Measurements from ENCODE around the gene DFFB.

The DFFB gene

GRCh38 chr1:3865606-3866160 is 8.4 kb downstream of the DFFB start:
- H3K27me3 ChIP-seq (ENCODE audit: insufficient read depth, low read length): no peaks in the 10 kb centered on the region
- H3K4me1 ChIP-seq (ENCODE audit: insufficient read depth, low read length): no peaks in the 10 kb centered on the region
- peaks cover 10% of the 10 kb centered on the region for H3K36me3 ChIP-seq (ENCODE audit: insufficient read depth, low read length)
- H3K4me3 ChIP-seq (ENCODE audit: low read length): no peak overlapping the region
- no peak overlapping the region for H2AFZ ChIP-seq (ENCODE audit: low read depth, low read length)
- H3K9me3 ChIP-seq (ENCODE audit: low read length): no peaks in the 10 kb centered on the region

- Histone ChIP-seq H3K9me3 (ENCODE audit: low read length) (no peaks in the 10 kb centered on the region), H2AFZ (ENCODE audit: low read depth, low read length) (no peak overlapping the region), H3K4me1 (ENCODE audit: insufficient read depth, low read length) (no peaks in the 10 kb centered on the region), H3K4me3 (ENCODE audit: low read length) (no peak overlapping the region), H3K27me3 (ENCODE audit: insufficient read depth, low read length) (no peaks in the 10 kb centered on the region), H3K36me3 (ENCODE audit: insufficient read depth, low read length) (peaks cover 19% of the 10 kb centered on the region)
Observed at GRCh38 chr1:3868464-3869006, 11.3 kb downstream of the DFFB start.

GRCh38 chr1:3869751-3870301 is 12.6 kb downstream of the DFFB start:
- Histone ChIP-seq H3K4me1 (ENCODE audit: insufficient read depth, low read length) (no peaks in the 10 kb centered on the region), H3K4me3 (ENCODE audit: low read length) (no peak overlapping the region), H2AFZ (ENCODE audit: low read depth, low read length) (no peak overlapping the region), H3K9me3 (ENCODE audit: low read length) (no peaks in the 10 kb centered on the region), H3K36me3 (ENCODE audit: insufficient read depth, low read length) (peaks cover 22% of the 10 kb centered on the region), H3K27me3 (ENCODE audit: insufficient read depth, low read length) (no peaks in the 10 kb centered on the region)

- Histone ChIP-seq H3K4me1 (ENCODE audit: insufficient read depth, low read length) (no peaks in the 10 kb centered on the region), H3K36me3 (ENCODE audit: insufficient read depth, low read length) (peaks cover 22% of the 10 kb centered on the region), H2AFZ (ENCODE audit: low read depth, low read length) (no peak overlapping the region), H3K27me3 (ENCODE audit: insufficient read depth, low read length) (no peaks in the 10 kb centered on the region), H3K4me3 (ENCODE audit: low read length) (no peak overlapping the region), H3K9me3 (ENCODE audit: low read length) (no peaks in the 10 kb centered on the region)
Observed at GRCh38 chr1:3871451-3871805, 14.2 kb downstream of the DFFB start.

GRCh38 chr1:3872546-3872945 is 15.3 kb downstream of the DFFB start:
- no peaks in the 10 kb centered on the region for H3K4me1 ChIP-seq (ENCODE audit: insufficient read depth, low read length)
- no peak overlapping the region for H2AFZ ChIP-seq (ENCODE audit: low read depth, low read length)
- H3K9me3 ChIP-seq (ENCODE audit: low read length): no peaks in the 10 kb centered on the region
- no peak overlapping the region for H3K4me3 ChIP-seq (ENCODE audit: low read length)
- H3K27me3 ChIP-seq (ENCODE audit: insufficient read depth, low read length): no peaks in the 10 kb centered on the region
- peaks cover 22% of the 10 kb centered on the region for H3K36me3 ChIP-seq (ENCODE audit: insufficient read depth, low read length)

GRCh38 chr1:3874736-3875135 is 17.5 kb downstream of the DFFB start:
- peaks cover 4% of the 10 kb centered on the region for H3K9me3 ChIP-seq (ENCODE audit: low read length)
- no peak overlapping the region for H2AFZ ChIP-seq (ENCODE audit: low read depth, low read length)
- H3K4me3 ChIP-seq (ENCODE audit: low read length): no peak overlapping the region
- H3K27me3 ChIP-seq (ENCODE audit: insufficient read depth, low read length): no peaks in the 10 kb centered on the region
- peaks cover 17% of the 10 kb centered on the region for H3K36me3 ChIP-seq (ENCODE audit: insufficient read depth, low read length)
- H3K4me1 ChIP-seq (ENCODE audit: insufficient read depth, low read length): no peaks in the 10 kb centered on the region

DNA sequence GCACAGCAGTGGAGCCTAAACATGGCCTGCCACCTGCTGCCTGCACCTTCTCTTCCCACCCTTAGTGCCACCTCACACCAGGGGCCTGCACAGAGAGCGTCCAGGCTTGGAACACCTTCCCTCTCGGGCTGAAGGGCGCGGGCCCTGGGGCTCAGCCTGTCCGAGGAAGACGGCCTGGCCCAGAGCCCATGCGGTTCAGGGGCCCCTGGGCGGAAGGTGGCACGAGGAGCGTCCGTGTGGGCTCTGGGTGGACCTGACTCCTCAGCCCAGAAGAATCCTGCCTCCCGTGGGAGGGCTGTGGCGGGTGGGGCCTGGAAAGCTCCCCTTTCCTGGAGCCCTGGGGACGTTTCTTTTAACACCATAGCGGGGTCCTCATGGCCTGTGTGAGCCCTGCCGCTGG is 19.4 kb downstream of the DFFB start:
- H3K36me3 ChIP-seq (ENCODE audit: insufficient read depth, low read length): peaks cover 10% of the 10 kb centered on the region
- H3K4me3 ChIP-seq (ENCODE audit: low read length): no peak overlapping the region
- no peaks in the 10 kb centered on the region for H3K4me1 ChIP-seq (ENCODE audit: insufficient read depth, low read length)
- no peak overlapping the region for H2AFZ ChIP-seq (ENCODE audit: low read depth, low read length)
- H3K9me3 ChIP-seq (ENCODE audit: low read length): peaks cover 7% of the 10 kb centered on the region
- H3K27me3 ChIP-seq (ENCODE audit: insufficient read depth, low read length): no peaks in the 10 kb centered on the region

GRCh38 chr1:3879099-3879498 is 21.8 kb downstream of the DFFB start:
- no peaks in the 10 kb centered on the region for H3K27me3 ChIP-seq (ENCODE audit: insufficient read depth, low read length)
- no peaks in the 10 kb centered on the region for H3K4me1 ChIP-seq (ENCODE audit: insufficient read depth, low read length)
- peaks cover 7% of the 10 kb centered on the region for H3K9me3 ChIP-seq (ENCODE audit: low read length)
- H3K4me3 ChIP-seq (ENCODE audit: low read length): no peak overlapping the region
- H2AFZ ChIP-seq (ENCODE audit: low read depth, low read length): no peak overlapping the region
- H3K36me3 ChIP-seq (ENCODE audit: insufficient read depth, low read length): peaks cover 11% of the 10 kb centered on the region

DNA sequence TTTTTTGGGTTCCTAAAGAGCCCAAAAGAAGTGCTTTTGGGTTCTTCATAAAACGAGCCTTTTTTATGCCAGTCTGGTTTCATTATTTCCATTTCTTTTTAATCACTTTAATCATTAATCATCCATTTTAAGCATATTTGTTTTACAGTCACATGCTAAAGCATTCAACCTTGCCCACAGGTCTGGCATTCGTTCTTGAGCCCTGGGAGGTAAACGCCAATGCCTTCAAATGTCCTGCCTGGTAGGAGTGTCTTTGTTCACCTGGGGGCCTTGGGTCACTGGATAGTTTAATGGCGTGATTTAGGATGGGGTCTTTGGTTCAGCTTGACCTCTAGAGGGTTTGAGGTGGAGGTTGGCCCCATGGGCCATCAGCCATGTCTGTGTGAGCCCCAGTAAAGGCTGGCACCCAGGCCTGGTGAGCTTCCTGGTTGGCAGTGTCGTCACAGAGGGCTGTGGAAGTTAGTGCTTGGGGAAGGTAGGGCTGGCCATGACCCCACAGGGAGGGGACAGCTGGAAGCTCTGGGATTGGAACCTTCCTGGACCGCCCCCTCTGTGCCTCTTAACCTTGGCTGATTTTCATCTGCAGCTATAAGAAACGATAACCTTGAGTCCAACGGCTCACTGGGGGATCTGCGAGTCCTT is 22.6 kb downstream of the DFFB start:
- no peaks in the 10 kb centered on the region for H3K27me3 ChIP-seq (ENCODE audit: insufficient read depth, low read length)
- no peak overlapping the region for H3K4me3 ChIP-seq (ENCODE audit: low read length)
- no peaks in the 10 kb centered on the region for H3K4me1 ChIP-seq (ENCODE audit: insufficient read depth, low read length)
- no peak overlapping the region for H2AFZ ChIP-seq (ENCODE audit: low read depth, low read length)
- H3K36me3 ChIP-seq (ENCODE audit: insufficient read depth, low read length): peaks cover 9% of the 10 kb centered on the region
- H3K9me3 ChIP-seq (ENCODE audit: low read length): peaks cover 7% of the 10 kb centered on the region

DNA sequence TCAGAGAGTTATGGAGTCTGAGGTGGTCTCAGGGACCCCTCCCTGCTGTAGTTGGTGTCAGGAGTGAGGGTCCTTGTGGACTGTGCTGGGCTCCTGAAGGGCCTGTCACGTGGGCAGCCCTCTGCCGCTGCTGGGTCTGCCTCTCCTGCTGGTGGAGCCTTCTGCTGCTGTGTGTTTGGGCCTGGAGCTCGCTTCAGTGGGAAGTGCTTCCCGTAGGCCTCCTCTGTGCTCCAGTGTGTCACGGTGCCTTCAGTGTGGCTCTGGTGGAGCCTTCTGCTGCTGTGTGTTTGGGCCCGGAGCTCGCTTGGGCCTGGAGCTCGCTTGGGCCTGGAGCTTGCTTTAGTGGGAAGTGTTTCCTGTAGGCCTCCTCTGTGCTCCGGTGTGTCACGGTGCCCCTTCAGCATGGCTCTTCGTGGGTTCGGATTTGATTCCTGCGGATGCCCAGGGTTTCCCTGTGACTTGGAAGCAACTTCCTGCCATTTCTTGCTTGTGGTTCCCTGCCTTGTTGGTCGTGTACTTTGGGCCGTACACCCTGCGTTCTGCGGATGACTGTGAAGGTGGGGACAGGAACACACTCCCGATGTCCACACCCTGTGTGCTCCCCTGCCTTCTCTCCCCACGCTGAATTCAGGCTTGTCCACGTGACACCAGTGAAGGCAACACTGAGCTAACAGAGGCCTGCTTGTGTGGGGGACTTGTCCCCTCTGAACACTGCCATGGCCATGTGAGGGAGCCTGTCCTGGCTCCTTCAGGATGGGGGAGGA is 23.3 kb downstream of the DFFB start:
- H3K4me3 ChIP-seq (ENCODE audit: low read length): no peak overlapping the region

DNA sequence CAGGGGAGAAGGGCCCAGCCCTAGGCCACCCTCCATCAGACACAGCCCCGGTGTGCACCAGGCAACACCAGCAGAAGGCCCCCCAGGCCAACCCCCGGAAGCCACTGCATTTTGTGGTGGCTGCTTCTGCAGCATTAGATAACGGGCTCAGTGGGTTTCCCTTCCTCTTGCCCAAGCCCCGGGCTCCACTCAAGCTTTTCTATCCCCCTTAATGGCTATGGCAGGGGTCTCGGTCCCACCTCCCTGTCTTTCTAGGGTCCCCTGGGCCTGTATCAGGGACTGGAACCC is 23.9 kb downstream of the DFFB start:
- Histone ChIP-seq H3K4me1 (ENCODE audit: insufficient read depth, low read length) (no peaks in the 10 kb centered on the region), H3K36me3 (ENCODE audit: insufficient read depth, low read length) (peaks cover 12% of the 10 kb centered on the region), H3K4me3 (ENCODE audit: low read length) (no peak overlapping the region), H3K27me3 (ENCODE audit: insufficient read depth, low read length) (no peaks in the 10 kb centered on the region), H2AFZ (ENCODE audit: low read depth, low read length) (no peak overlapping the region), H3K9me3 (ENCODE audit: low read length) (peaks cover 7% of the 10 kb centered on the region)

More for the DNA sequence above, 23.3 kb downstream of the DFFB start:
- H2AFZ ChIP-seq (ENCODE audit: low read depth, low read length): no peak overlapping the region
- no peaks in the 10 kb centered on the region for H3K27me3 ChIP-seq (ENCODE audit: insufficient read depth, low read length)
- peaks cover 7% of the 10 kb centered on the region for H3K9me3 ChIP-seq (ENCODE audit: low read length)
- no peaks in the 10 kb centered on the region for H3K4me1 ChIP-seq (ENCODE audit: insufficient read depth, low read length)
- H3K36me3 ChIP-seq (ENCODE audit: insufficient read depth, low read length): peaks cover 9% of the 10 kb centered on the region

- Histone ChIP-seq H3K4me3 (ENCODE audit: low read length) (no peak overlapping the region), H2AFZ (ENCODE audit: low read depth, low read length) (no peak overlapping the region), H3K4me1 (ENCODE audit: insufficient read depth, low read length) (no peaks in the 10 kb centered on the region), H3K9me3 (ENCODE audit: low read length) (peaks cover 5% of the 10 kb centered on the region), H3K36me3 (ENCODE audit: insufficient read depth, low read length) (peaks cover 27% of the 10 kb centered on the region), H3K27me3 (ENCODE audit: insufficient read depth, low read length) (no peaks in the 10 kb centered on the region)
Observed at GRCh38 chr1:3883194-3883925, 26.1 kb downstream of the DFFB start.

DNA sequence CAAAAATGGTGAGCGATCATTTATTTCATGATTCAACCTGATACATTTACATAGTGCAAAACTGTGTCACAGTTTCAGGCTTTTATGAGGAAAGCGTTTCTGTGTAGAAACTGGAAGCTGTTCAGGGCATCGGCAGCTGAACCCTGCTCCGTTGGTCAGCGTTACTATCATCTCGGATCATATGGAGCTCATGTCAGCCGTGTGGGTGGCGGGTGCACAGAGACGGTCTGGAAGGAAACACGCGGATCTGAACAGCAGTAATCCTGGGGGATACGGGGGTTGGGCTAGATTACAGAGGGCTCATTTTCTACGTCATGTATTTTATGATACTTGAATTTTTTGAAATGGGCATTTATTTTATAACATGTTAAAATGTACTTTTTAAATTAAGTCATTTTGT is 27.7 kb downstream of the DFFB start:
- no peak overlapping the region for H3K4me3 ChIP-seq (ENCODE audit: low read length)
- H2AFZ ChIP-seq (ENCODE audit: low read depth, low read length): no peak overlapping the region
- no peaks in the 10 kb centered on the region for H3K27me3 ChIP-seq (ENCODE audit: insufficient read depth, low read length)
- H3K4me1 ChIP-seq (ENCODE audit: insufficient read depth, low read length): no peaks in the 10 kb centered on the region
- H3K9me3 ChIP-seq (ENCODE audit: low read length): peaks cover 1% of the 10 kb centered on the region
- H3K36me3 ChIP-seq (ENCODE audit: insufficient read depth, low read length): peaks cover 36% of the 10 kb centered on the region

Data from neuron (in vitro differentiated cells).